Osteoblast (primary cell): ENCODE measurements around the gene KRT6A. TPM values are rescaled to one million over a fixed set of nuclear protein-coding genes. Genes with fewer than 3 reads are reported as not detected.

Experiments
- DNase-seq: peaks from one replicate; pipeline ENCODE4 v3.0.0; 2011; ENCODE audit warnings: low spot score, mixed read lengths; ENCODE audit not compliant: insufficient read length; ENCODE audit errors: missing footprints
- H2AFZ ChIP-seq: 2 replicates; pipeline ENCODE4 v1.6.0; 2011; ENCODE audit warnings: mild to moderate bottlenecking, low read length
- H3K27ac ChIP-seq: 2 replicates; pipeline ENCODE4 v1.5.1; 2011; ENCODE audit warnings: mild to moderate bottlenecking, low read depth, low read length, moderate library complexity
- H3K27me3 ChIP-seq: 2 replicates; pipeline ENCODE4 v1.6.0; 2012; ENCODE audit warnings: mild to moderate bottlenecking, control low read depth, inconsistent platforms, low read length, moderate library complexity; ENCODE audit not compliant: insufficient read depth
- H3K36me3 ChIP-seq: 2 replicates; pipeline ENCODE4 v1.5.1; 2011; ENCODE audit warnings: mild to moderate bottlenecking, low read length, control low read depth, moderate library complexity; ENCODE audit not compliant: insufficient read depth
- H3K4me1 ChIP-seq: 2 replicates; pipeline ENCODE4 v1.5.1; 2011; ENCODE audit warnings: mild to moderate bottlenecking, low read length, control low read depth, moderate library complexity; ENCODE audit not compliant: insufficient read depth
- H3K4me2 ChIP-seq: 2 replicates; pipeline ENCODE4 v1.6.0; 2011; ENCODE audit warnings: mild to moderate bottlenecking, low read length; ENCODE audit not compliant: insufficient read depth
- H3K4me3 ChIP-seq: fragments of 200-600 bp; sonication (generic); 3 replicates; pipeline ENCODE4 v1.5.1; 2012; ENCODE audit warnings: mild to moderate bottlenecking, low read length, inconsistent platforms; ENCODE audit not compliant: insufficient read depth
- H3K79me2 ChIP-seq: 2 replicates; pipeline ENCODE4 v1.6.0; 2012; ENCODE audit warnings: mild to moderate bottlenecking, low read length, control low read depth, inconsistent platforms; ENCODE audit not compliant: insufficient read depth
- H3K9me3 ChIP-seq: 2 replicates; pipeline ENCODE4 v1.5.1; 2011; ENCODE audit warnings: low read depth, low read length, control low read depth
- H4K20me1 ChIP-seq: 2 replicates; pipeline ENCODE4 v1.6.0; 2012; ENCODE audit warnings: mild to moderate bottlenecking, low read length, control low read depth; ENCODE audit not compliant: insufficient read depth
- CTCF ChIP-seq: IDR thresholded peaks from 2 replicates; pipeline ENCODE4 v1.5.1; 2011; ENCODE audit warnings: mild to moderate bottlenecking, low read depth, low read length, moderate library complexity; ENCODE audit errors: extremely low read depth
- total RNA-seq: library from RNA; depleted of rRNA; stranded (reverse); fragments of >200 nt; gene quantifications from 2 replicates; pipeline ENCODE4 v1.2.3, GENCODE V29; 2012

The KRT6A gene
- total RNA-seq, 1 donor: 0.72 TPM

DNA sequence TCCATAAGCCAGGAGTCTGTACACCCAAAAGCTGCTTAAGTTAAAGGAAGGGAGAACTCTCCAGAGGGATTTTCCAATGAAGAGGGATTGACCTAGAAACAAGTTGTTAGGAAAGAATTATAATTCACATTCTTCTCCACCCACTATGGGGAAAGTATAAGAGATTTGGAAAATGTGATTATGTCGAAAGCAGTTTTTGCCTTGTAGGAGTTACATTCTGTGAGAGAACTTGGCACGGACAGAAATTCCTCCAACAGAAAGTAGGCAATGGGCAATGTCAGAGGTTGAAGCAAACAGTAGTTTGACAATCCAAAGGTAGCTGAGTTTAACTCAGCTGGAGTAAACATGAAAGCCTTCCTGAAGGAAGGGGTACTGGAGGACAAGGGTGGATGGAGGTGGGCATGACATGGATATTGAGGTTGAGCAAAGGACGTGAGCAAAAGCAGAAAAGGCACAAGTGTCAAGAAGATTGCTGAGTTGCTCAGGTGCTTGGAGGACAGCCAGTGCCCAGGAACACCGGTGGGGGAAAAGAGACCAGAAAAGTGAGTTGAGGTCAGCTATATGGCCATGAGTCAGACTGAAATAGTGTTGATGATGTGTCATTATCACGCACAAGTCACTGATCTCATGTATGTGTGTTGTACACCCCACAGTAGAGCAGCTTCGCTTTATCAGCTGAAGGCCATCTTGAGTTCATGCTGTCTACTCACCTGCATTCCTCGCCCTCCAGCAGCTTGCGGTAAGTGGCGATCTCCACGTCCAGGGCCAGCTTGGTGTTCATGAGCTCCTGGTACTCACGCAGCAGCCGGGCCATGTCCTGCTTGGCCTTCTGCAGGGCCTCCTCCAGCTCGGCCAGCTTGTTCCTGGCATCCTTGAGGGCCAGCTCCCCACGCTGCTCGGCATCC lies 23.1 kb upstream of the KRT6A start:
- H3K4me1 ChIP-seq: peaks cover under 1% of the 10 kb centered on the region
- H2AFZ ChIP-seq: no peak overlapping the region
- no peaks in the 10 kb centered on the region for H3K9me3 ChIP-seq
- no peak for TF ChIP-seq CTCF
- no peaks in the 10 kb centered on the region for H3K79me2 ChIP-seq
- H3K4me3 ChIP-seq: no peak overlapping the region
- peaks cover 36% of the 10 kb centered on the region for H3K27me3 ChIP-seq
- DNase-seq: no peak
- H3K4me2 ChIP-seq: no peak overlapping the region
- no peaks in the 10 kb centered on the region for H4K20me1 ChIP-seq
- no peaks in the 10 kb centered on the region for H3K36me3 ChIP-seq
- no peak overlapping the region for H3K27ac ChIP-seq

DNA sequence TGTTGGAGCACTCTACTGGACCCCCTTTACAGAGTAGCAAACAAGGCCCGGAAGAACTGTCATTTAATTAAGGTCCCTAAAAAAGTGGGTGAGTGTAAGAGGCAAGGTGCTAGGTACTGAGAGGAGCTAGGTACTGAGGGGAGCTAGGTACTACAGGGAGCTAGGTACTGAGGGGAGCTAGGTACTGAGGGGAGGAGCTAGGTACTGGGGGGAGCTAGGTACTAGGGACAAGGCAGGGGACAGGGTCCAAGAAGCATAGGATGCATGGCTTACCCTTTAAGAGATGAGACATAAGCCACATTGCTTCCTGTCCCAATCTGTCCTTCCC lies 22.2 kb upstream of the KRT6A start:
- Histone ChIP-seq H3K27ac (no peak overlapping the region), H3K4me2 (no peak overlapping the region), H3K27me3 (peaks cover 36% of the 10 kb centered on the region), H3K79me2 (no peaks in the 10 kb centered on the region), H4K20me1 (no peaks in the 10 kb centered on the region), H2AFZ (no peak overlapping the region), H3K9me3 (no peaks in the 10 kb centered on the region), H3K4me3 (no peak overlapping the region), H3K36me3 (no peaks in the 10 kb centered on the region), H3K4me1 (no peaks in the 10 kb centered on the region)
- no peak for DNase-seq
- TF ChIP-seq CTCF: no peak

- Histone ChIP-seq H3K9me3 (no peaks in the 10 kb centered on the region), H3K4me1 (no peaks in the 10 kb centered on the region), H4K20me1 (no peaks in the 10 kb centered on the region), H3K36me3 (no peaks in the 10 kb centered on the region), H2AFZ (no peak overlapping the region), H3K4me2 (no peak overlapping the region), H3K27me3 (peaks cover 36% of the 10 kb centered on the region), H3K4me3 (no peak overlapping the region), H3K79me2 (no peaks in the 10 kb centered on the region), H3K27ac (no peak overlapping the region)
- no peak for TF ChIP-seq CTCF
- DNase-seq: no peak
These were observed 21.6 kb upstream of the KRT6A start for GRCh38 chr12:52514471-52515318.

GRCh38 chr12:52513736-52514135 lies 20.7 kb upstream of the KRT6A start:
- Histone ChIP-seq H3K4me3 (no peak overlapping the region), H3K4me1 (no peaks in the 10 kb centered on the region), H2AFZ (no peak overlapping the region), H3K27me3 (peaks cover 36% of the 10 kb centered on the region), H3K79me2 (no peaks in the 10 kb centered on the region), H3K4me2 (no peak overlapping the region), H3K27ac (no peak overlapping the region), H4K20me1 (no peaks in the 10 kb centered on the region), H3K36me3 (no peaks in the 10 kb centered on the region), H3K9me3 (no peaks in the 10 kb centered on the region)
- no peak for TF ChIP-seq CTCF
- no peak for DNase-seq
